Tibial nerve (tissue), 4 donors: ENCODE results near the gene SIX2.

Source experiments
- EP300 ChIP-seq, 2 donors: sonication (generic); formaldehyde crosslinking; IDR thresholded peaks; one replicate each; pipeline ENCODE4 v1.6.1; 2017; ENCODE audit warnings: antibody characterized with exemption in 2 of 2, mild to moderate bottlenecking in 1 of 2
- TF ChIP-seq, protein P1 (sequence below), 5 experiments: fragments of 200-600 bp in 3 of 5; fragments of 450-650 bp in 2 of 5; sonication (generic) in 3 of 5; IDR thresholded peaks; one replicate each; pipeline ENCODE4 v1.5.1; 2016 to 2019; ENCODE audit warnings: antibody characterized with exemption in 5 of 5, mild to moderate bottlenecking in 3 of 5, moderate library complexity in 2 of 5

DNA sequence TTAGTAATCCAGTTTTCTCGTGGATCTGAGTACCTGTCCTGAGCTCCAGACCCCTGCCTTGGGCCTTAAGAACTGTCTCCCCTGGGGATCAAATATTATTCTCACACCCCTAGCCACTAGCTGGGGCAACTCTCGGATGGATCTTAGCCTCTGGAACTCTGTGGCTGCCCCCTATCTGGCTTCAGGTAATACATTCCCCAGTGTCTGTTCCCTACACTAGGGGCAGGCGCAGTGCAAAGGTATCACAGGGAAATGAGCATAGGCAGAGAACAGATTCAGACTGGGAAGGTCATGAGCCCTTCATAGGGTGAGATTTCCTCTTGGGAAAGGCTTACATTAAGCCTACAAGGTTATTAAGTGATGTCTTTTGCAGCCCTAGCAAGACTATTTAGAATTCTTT is 11.2 kb upstream of the SIX2 start:
- TF ChIP-seq, protein P1, sequence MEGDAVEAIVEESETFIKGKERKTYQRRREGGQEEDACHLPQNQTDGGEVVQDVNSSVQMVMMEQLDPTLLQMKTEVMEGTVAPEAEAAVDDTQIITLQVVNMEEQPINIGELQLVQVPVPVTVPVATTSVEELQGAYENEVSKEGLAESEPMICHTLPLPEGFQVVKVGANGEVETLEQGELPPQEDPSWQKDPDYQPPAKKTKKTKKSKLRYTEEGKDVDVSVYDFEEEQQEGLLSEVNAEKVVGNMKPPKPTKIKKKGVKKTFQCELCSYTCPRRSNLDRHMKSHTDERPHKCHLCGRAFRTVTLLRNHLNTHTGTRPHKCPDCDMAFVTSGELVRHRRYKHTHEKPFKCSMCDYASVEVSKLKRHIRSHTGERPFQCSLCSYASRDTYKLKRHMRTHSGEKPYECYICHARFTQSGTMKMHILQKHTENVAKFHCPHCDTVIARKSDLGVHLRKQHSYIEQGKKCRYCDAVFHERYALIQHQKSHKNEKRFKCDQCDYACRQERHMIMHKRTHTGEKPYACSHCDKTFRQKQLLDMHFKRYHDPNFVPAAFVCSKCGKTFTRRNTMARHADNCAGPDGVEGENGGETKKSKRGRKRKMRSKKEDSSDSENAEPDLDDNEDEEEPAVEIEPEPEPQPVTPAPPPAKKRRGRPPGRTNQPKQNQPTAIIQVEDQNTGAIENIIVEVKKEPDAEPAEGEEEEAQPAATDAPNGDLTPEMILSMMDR (IDR thresholded peaks at IDR 0.05), result no peak
- TF ChIP-seq EP300 (IDR thresholded peaks at IDR 0.05), result no peak
